Vagina (tissue), 2 donors: ENCODE data around the gene PTGDS.

Experiments
- CTCF ChIP-seq, 3 experiments: fragments of 450-650 bp in 2 of 3; fragments of 200-600 bp in 1 of 3; sonication (generic) in 1 of 3; IDR thresholded peaks; one replicate each; pipeline ENCODE4 v1.5.1; 2017 to 2019; ENCODE audit warnings: antibody characterized with exemption in 3 of 3, mild to moderate bottlenecking in 2 of 3, moderate library complexity in 2 of 3
- POLR2A ChIP-seq, 2 donors: fragments of 450-650 bp; IDR thresholded peaks; one replicate each; pipeline ENCODE4 v1.6.1; 2017; ENCODE audit warnings: antibody characterized with exemption in 2 of 2, mild to moderate bottlenecking in 2 of 2, moderate library complexity in 2 of 2
- POLR2AphosphoS5 ChIP-seq, 2 donors: sonication (generic); formaldehyde crosslinking; IDR thresholded peaks; one replicate each; pipeline ENCODE4 v1.9.0; 2017; ENCODE audit warnings: antibody characterized with exemption in 2 of 2, mild to moderate bottlenecking in 2 of 2, low read depth in 1 of 2; ENCODE audit not compliant: insufficient read depth in 1 of 2

- TF ChIP-seq POLR2A (IDR thresholded peaks at IDR 0.05) (no peak), CTCF (IDR thresholded peaks at IDR 0.05) (no peak), POLR2AphosphoS5 (IDR thresholded peaks at IDR 0.05; ENCODE audit: insufficient read depth in 1 of 2, low read depth in 1 of 2) (no peak)
Measured at GRCh38 chr9:137030006-137030405, 52.7 kb downstream of the PTGDS start.
